GM19023 (cell line): Measurements from ENCODE around the gene SNX32.

Experiments used
- ATAC-seq: cut with Tn5 transposase; IDR thresholded peaks from one replicate; pipeline ENCODE4 v1.9.1; 2021; ENCODE audit warnings: mild to moderate bottlenecking, moderate library complexity; ENCODE audit not compliant: unreplicated experiment

Gene SNX32

GRCh38 chr11:65865550-65866172, 31.9 kb downstream of the SNX32 start:
- ATAC-seq, result no peak

- no peak for ATAC-seq
Observed at GRCh38 chr11:65866509-65867283, 32.9 kb downstream of the SNX32 start.

- ATAC-seq, result no peak
Observed at GRCh38 chr11:65867284-65868071, 33.7 kb downstream of the SNX32 start.

- no peak for ATAC-seq
Observed at GRCh38 chr11:65868076-65868667, 34.4 kb downstream of the SNX32 start.

- no peak for ATAC-seq
Observed at GRCh38 chr11:65868907-65869306, 35.1 kb downstream of the SNX32 start.

- ATAC-seq, result no peak
Observed at GRCh38 chr11:65869643-65870306, 36.0 kb downstream of the SNX32 start.

- ATAC-seq, result no peak
Observed at GRCh38 chr11:65870307-65870658, 36.5 kb downstream of the SNX32 start.

- no peak for ATAC-seq
Observed at GRCh38 chr11:65870706-65871681, 37.2 kb downstream of the SNX32 start.

- ATAC-seq, result no peak
Observed at GRCh38 chr11:65871811-65872548, 38.2 kb downstream of the SNX32 start.

GRCh38 chr11:65872586-65873317, 39.0 kb downstream of the SNX32 start, which contains the start of gene EFEMP2:
TSS of gene EFEMP2 (minus strand) at chr11:65872800. CDS start at chr11:65872354, 446 bp downstream.
- ATAC-seq, result no peak

GRCh38 chr11:65873318-65874156, 39.8 kb downstream of the SNX32 start:
- ATAC-seq, result peak; percentile 81

GRCh38 chr11:65879617-65880016, 45.9 kb downstream of the SNX32 start, which contains the start of gene CTSW:
TSS of gene CTSW (plus strand) at chr11:65879837. CDS start at chr11:65879855, 18 bp downstream.
- no peak for ATAC-seq

GRCh38 chr11:65880027-65880426, 46.3 kb downstream of the SNX32 start:
- ATAC-seq, result no peak

- no peak for ATAC-seq
Observed at GRCh38 chr11:65880844-65881421, 47.2 kb downstream of the SNX32 start.

- no peak for ATAC-seq
Observed at GRCh38 chr11:65882120-65883057, 48.6 kb downstream of the SNX32 start.
